Lower lobe of right lung (tissue), 2 donors: ENCODE measurements around the gene KRT78. TPM values are rescaled to one million over a fixed set of nuclear protein-coding genes. Genes with fewer than 3 reads are reported as not detected.

Experiments used
- ATAC-seq, 2 donors: fragments of 200-7000 bp; cut with Tn5 transposase; one replicate each; pipeline ENCODE4 v1.9.1; 2020 to 2022; ENCODE audit warnings: mild to moderate bottlenecking in 2 of 2, moderate library complexity in 2 of 2
- DNase-seq: peaks from one replicate; pipeline ENCODE4 v3.0.0-alpha.2; 2020
- H3K27ac ChIP-seq: fragments of 200-600 bp; one replicate; pipeline ENCODE4 v1.8.0; 2022
- H3K27me3 ChIP-seq: fragments of 200-600 bp; one replicate; pipeline ENCODE4 v1.8.0; 2022; ENCODE audit warnings: low read depth
- H3K36me3 ChIP-seq: fragments of 200-600 bp; one replicate; pipeline ENCODE4 v1.8.0; 2022; ENCODE audit warnings: mild to moderate bottlenecking
- H3K4me1 ChIP-seq: fragments of 200-600 bp; one replicate; pipeline ENCODE4 v1.8.0; 2022
- H3K4me3 ChIP-seq: fragments of 200-600 bp; one replicate; pipeline ENCODE4 v1.8.0; 2022; ENCODE audit warnings: mild to moderate bottlenecking
- H3K9me3 ChIP-seq: fragments of 200-600 bp; one replicate; pipeline ENCODE4 v1.8.0; 2022
- CTCF ChIP-seq: fragments of 200-600 bp; IDR thresholded peaks from one replicate; pipeline ENCODE4 v1.8.0; 2022; ENCODE audit warnings: antibody characterized with exemption, mild to moderate bottlenecking
- intact Hi-C: fragments of 100-400 bp; cut with DNase I; formaldehyde crosslinking; loops from one replicate; pipeline ENCODE4 v1.11.0; 2022
- long read RNA-seq: library from polyadenylated mRNA; unstranded; transcript quantifications from one replicate; pipeline ENCODE4 v2.0.0, GENCODE V29; 2021
- total RNA-seq: library from RNA; stranded (reverse); fragmentation: NEBNext Ultra II Directional; extraction: Animal tissue kit (Norgen Biotek cat#: 25700); gene quantifications from one replicate; pipeline ENCODE4 v1.2.1, GENCODE V29; 2021
- donor health status: DM: no; HTN: yes; CAD: no; lungs with severe emphysema.

Gene KRT78
- total RNA-seq, result not detected
- long read RNA-seq, result 0 reads

- Histone ChIP-seq H3K27ac (no peak within 1 kb of the TSS), H3K36me3 (no peaks in the 10 kb centered on the region), H3K9me3 (no peaks in the 10 kb centered on the region), H3K4me3 (no peak within 1 kb of the TSS), H3K27me3 (peaks cover 20% of the 10 kb centered on the region), H3K4me1 (no peaks in the 10 kb centered on the region)
- intact Hi-C loops, result no loop called here
- ATAC-seq (no peak), DNase-seq (no peak)
- TF ChIP-seq CTCF, result no peak
These were observed at the start of gene KRT78 for GRCh38 chr12:52848661-52849255. KRT78 (minus strand) TSS chr12:52848994; CDS start chr12:52848930, 64 bp downstream.

GRCh38 chr12:52896190-52897100, 47.7 kb upstream of the KRT78 start:
- no peak for TF ChIP-seq CTCF
- Histone ChIP-seq H3K27me3 (no peaks in the 10 kb centered on the region), H3K4me3 (no peak overlapping the region), H3K4me1 (peaks cover 12% of the 10 kb centered on the region), H3K36me3 (peaks cover 23% of the 10 kb centered on the region), H3K27ac (peak overlapping the region; percentile 3), H3K9me3 (no peaks in the 10 kb centered on the region)
- ATAC-seq, result peak; percentile 15 to 18
- no peak for DNase-seq
- intact Hi-C loops, result no loop called here

GRCh38 chr12:52895726-52896189, 47.0 kb upstream of the KRT78 start:
- peaks cover 17% of the 10 kb centered on the region for H3K36me3 ChIP-seq
- no peaks in the 10 kb centered on the region for H3K9me3 ChIP-seq
- peak overlapping the region; percentile 3 for H3K27ac ChIP-seq
- ATAC-seq, result peak; percentile 27 to 50
- no peak for DNase-seq
- no peak for TF ChIP-seq CTCF
- H3K4me1 ChIP-seq, result peaks cover 12% of the 10 kb centered on the region
- H3K4me3 ChIP-seq, result no peak overlapping the region
- intact Hi-C loops, result no loop called here
- H3K27me3 ChIP-seq, result no peaks in the 10 kb centered on the region

GRCh38 chr12:52892974-52893373, 44.2 kb upstream of the KRT78 start:
- no peak for TF ChIP-seq CTCF
- no peaks in the 10 kb centered on the region for H3K27me3 ChIP-seq
- peaks cover 1% of the 10 kb centered on the region for H3K36me3 ChIP-seq
- DNase-seq (no peak), ATAC-seq (no peak)
- no peaks in the 10 kb centered on the region for H3K9me3 ChIP-seq
- H3K4me3 ChIP-seq, result no peak overlapping the region
- H3K4me1 ChIP-seq, result peaks cover 12% of the 10 kb centered on the region
- intact Hi-C loops, result no loop called here
- no peak overlapping the region for H3K27ac ChIP-seq

- Histone ChIP-seq H3K4me3 (no peak overlapping the region), H3K27ac (no peak overlapping the region), H3K36me3 (no peaks in the 10 kb centered on the region), H3K9me3 (no peaks in the 10 kb centered on the region), H3K4me1 (peaks cover 12% of the 10 kb centered on the region), H3K27me3 (no peaks in the 10 kb centered on the region)
- DNase-seq, result no peak
- intact Hi-C loops, result no loop called here
- no peak for ATAC-seq
- TF ChIP-seq CTCF, result no peak
These were observed 43.5 kb upstream of the KRT78 start for GRCh38 chr12:52892207-52892852.
